Panc1 (cell line): Measurements from ENCODE around the gene SUN1. TPM values are rescaled to one million over a fixed set of nuclear protein-coding genes. Genes with fewer than 3 reads are reported as not detected.
A peak's percentile ranks its signal among the peaks of the same experiment; 100 is the strongest.

Source experiments
- ATAC-seq: fragments of 200-7000 bp; cut with Tn5 transposase; 2 replicates; pipeline ENCODE4 v1.9.1; 2020; ENCODE audit warnings: mild to moderate bottlenecking, moderate library complexity
- BruUV-seq: library from RNA; stranded (reverse); fragments of 400-500 nt; replicated peaks from 2 replicates; lab custom pipeline; 2021; lab: Mats Ljungman, UMichigan
- CTCF ChIA-PET: fragments of 300-600 bp; sonication (Branson Sonifier 250); formaldehyde crosslinking; loops from one replicate; lab custom pipeline; 2022; ENCODE audit warnings: antibody characterized with exemption; lab: Charles Lee
- POLR2A ChIA-PET: fragments of 300-600 bp; sonication (Branson Sonifier 250); formaldehyde crosslinking; loops from one replicate; lab custom pipeline; 2022; ENCODE audit warnings: antibody characterized with exemption; lab: Charles Lee
- DNase-seq: peaks from one replicate; pipeline ENCODE4 v3.0.0-alpha.2; 2010; ENCODE audit warnings: low read depth, low spot score
- H3K27ac ChIP-seq: 2 replicates; pipeline ENCODE4 v1.5.1; 2011; ENCODE audit warnings: mild to moderate bottlenecking, low read length, inconsistent platforms
- H3K27me3 ChIP-seq: fragments of 200-500 bp; sonication (Bioruptor generic); 2 replicates; pipeline ENCODE4 v1.6.0; 2014; ENCODE audit warnings: low read length, inconsistent platforms; ENCODE audit not compliant: control insufficient read depth, insufficient read depth
- H3K36me3 ChIP-seq: fragments of 200-500 bp; sonication (Bioruptor generic); 2 replicates; pipeline ENCODE4 v1.5.1; 2014; ENCODE audit warnings: inconsistent platforms, mild to moderate bottlenecking, low read length, moderate library complexity; ENCODE audit not compliant: control insufficient read depth, insufficient read depth
- H3K4me1 ChIP-seq: 2 replicates; pipeline ENCODE4 v1.5.1; 2011; ENCODE audit warnings: inconsistent platforms, mild to moderate bottlenecking, low read length, moderate library complexity; ENCODE audit not compliant: control insufficient read depth, insufficient read depth
- H3K4me3 ChIP-seq, 2 experiments: 2 replicates each; pipeline ENCODE4 v1.5.1; 2011 to 2012; ENCODE audit warnings: low read depth in 2 of 2, low read length in 2 of 2, mild to moderate bottlenecking in 2 of 2, inconsistent platforms in 1 of 2, moderate library complexity in 1 of 2
- H3K9me3 ChIP-seq: fragments of 200-500 bp; sonication (Bioruptor generic); 2 replicates; pipeline ENCODE4 v1.5.1; 2014; ENCODE audit warnings: low read depth, mild to moderate bottlenecking, inconsistent platforms, low read length, moderate library complexity; ENCODE audit not compliant: control insufficient read depth, insufficient read depth
- POLR2AphosphoS5 ChIP-seq: IDR thresholded peaks from 2 replicates; pipeline ENCODE4 v1.6.1; 2012; ENCODE audit warnings: mild to moderate bottlenecking, low read depth, low read length, moderate library complexity
- SIN3A ChIP-seq: IDR thresholded peaks from 2 replicates; pipeline ENCODE4 v1.6.1; 2012; ENCODE audit warnings: low read depth, mild to moderate bottlenecking, low read length, moderate library complexity, borderline replicate concordance; ENCODE audit not compliant: insufficient read depth
- TCF7L2 ChIP-seq: IDR thresholded peaks from 2 replicates; pipeline ENCODE4 v1.6.1; 2011; ENCODE audit warnings: mild to moderate bottlenecking, low read depth, low read length, inconsistent platforms
- in situ Hi-C: cut with HindIII; loops from 2 replicates; pipeline ENCODE4 v1.10.0; 2016; ENCODE audit warnings: low sequenced_read_pairs, low pct_unique_long_range_greater_than_20kb
- intact Hi-C: fragments of 100-400 bp; cut with micrococcal nuclease; formaldehyde crosslinking; loops from one replicate; pipeline ENCODE4 v1.10.0; 2022; ENCODE audit not compliant: unreplicated experiment
- total RNA-seq: library from RNA; stranded (reverse); gene quantifications from one replicate; pipeline ENCODE4 v1.2.1, GENCODE V29; 2021; ENCODE audit not compliant: unreplicated experiment
- TF ChIP-seq, protein P1 (sequence below): fragments of 450-650 bp; IDR thresholded peaks from 2 replicates; pipeline ENCODE4 v1.5.1; 2017; ENCODE audit warnings: mild to moderate bottlenecking
- TF ChIP-seq, protein P2 (sequence below), 2 experiments: IDR thresholded peaks; 2 replicates each; pipeline ENCODE4 v1.6.1; 2011 to 2012; ENCODE audit warnings: low read depth in 2 of 2, control low read depth in 1 of 2, low read length in 1 of 2, mild to moderate bottlenecking in 1 of 2, moderate library complexity in 1 of 2; ENCODE audit not compliant: insufficient read depth in 1 of 2

Gene SUN1
- total RNA-seq, 1 experiment from 2014 or later = 244 TPM

DNA sequence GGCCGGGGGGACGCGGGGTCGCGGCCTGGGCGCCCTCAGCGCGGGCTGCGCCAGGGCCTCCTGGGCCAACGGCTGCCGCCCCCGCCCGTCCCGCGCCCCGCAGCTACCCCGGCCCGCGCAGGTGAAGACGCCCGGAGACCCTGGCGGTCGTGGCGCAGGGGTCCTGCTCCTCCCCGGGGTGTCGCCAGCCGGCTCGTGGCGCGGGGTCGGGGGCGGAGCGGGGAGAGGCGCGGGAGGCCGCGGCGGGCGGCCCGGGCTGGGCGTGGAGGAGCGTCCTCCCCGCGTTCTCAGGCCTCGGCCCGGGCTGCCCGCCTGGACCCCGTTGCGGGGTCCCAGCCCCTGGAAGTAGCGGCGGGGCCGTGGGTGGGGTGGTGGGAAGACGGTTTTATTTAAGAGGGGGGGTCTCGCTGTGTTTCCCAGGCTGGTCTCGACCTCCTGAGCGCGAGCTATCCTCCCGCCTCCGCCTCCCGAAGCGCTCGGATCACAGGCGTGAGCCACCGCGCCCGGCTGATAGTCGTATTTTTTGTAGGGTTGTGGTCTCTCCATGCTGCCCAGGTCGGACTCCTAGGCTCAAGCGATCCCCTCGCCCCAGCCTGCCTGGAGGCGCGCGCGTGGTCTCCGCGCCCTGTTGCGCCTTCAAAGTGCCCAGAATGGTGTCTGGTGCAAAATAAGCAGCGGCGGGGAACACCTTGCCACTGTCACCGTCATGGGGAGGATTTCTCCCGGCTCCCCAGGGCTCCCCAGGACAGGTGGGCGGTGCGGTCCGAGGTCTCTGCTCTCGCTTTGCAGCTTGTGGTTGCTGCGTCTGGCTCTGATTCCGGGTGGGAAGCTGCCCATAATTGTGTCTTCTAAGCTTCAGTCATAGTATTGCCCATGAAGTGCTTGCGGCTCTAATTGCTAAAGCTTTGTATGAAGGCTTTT is 15.3 kb upstream of the SUN1 start:
- Histone ChIP-seq H3K27ac (peak overlapping the region; percentile 77), H3K4me3 (peak overlapping the region; percentile 80 to 90), H3K4me1 (peaks cover 26% of the 10 kb centered on the region), H3K27me3 (no peaks in the 10 kb centered on the region), H3K36me3 (no peaks in the 10 kb centered on the region), H3K9me3 (no peaks in the 10 kb centered on the region)
- POLR2A ChIA-PET = no interaction called here
- no peak for TF ChIP-seq POLR2AphosphoS5
- no peak for TF ChIP-seq TCF7L2
- TF ChIP-seq, protein P1, sequence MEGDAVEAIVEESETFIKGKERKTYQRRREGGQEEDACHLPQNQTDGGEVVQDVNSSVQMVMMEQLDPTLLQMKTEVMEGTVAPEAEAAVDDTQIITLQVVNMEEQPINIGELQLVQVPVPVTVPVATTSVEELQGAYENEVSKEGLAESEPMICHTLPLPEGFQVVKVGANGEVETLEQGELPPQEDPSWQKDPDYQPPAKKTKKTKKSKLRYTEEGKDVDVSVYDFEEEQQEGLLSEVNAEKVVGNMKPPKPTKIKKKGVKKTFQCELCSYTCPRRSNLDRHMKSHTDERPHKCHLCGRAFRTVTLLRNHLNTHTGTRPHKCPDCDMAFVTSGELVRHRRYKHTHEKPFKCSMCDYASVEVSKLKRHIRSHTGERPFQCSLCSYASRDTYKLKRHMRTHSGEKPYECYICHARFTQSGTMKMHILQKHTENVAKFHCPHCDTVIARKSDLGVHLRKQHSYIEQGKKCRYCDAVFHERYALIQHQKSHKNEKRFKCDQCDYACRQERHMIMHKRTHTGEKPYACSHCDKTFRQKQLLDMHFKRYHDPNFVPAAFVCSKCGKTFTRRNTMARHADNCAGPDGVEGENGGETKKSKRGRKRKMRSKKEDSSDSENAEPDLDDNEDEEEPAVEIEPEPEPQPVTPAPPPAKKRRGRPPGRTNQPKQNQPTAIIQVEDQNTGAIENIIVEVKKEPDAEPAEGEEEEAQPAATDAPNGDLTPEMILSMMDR = no peak
- TF ChIP-seq, protein P2, sequence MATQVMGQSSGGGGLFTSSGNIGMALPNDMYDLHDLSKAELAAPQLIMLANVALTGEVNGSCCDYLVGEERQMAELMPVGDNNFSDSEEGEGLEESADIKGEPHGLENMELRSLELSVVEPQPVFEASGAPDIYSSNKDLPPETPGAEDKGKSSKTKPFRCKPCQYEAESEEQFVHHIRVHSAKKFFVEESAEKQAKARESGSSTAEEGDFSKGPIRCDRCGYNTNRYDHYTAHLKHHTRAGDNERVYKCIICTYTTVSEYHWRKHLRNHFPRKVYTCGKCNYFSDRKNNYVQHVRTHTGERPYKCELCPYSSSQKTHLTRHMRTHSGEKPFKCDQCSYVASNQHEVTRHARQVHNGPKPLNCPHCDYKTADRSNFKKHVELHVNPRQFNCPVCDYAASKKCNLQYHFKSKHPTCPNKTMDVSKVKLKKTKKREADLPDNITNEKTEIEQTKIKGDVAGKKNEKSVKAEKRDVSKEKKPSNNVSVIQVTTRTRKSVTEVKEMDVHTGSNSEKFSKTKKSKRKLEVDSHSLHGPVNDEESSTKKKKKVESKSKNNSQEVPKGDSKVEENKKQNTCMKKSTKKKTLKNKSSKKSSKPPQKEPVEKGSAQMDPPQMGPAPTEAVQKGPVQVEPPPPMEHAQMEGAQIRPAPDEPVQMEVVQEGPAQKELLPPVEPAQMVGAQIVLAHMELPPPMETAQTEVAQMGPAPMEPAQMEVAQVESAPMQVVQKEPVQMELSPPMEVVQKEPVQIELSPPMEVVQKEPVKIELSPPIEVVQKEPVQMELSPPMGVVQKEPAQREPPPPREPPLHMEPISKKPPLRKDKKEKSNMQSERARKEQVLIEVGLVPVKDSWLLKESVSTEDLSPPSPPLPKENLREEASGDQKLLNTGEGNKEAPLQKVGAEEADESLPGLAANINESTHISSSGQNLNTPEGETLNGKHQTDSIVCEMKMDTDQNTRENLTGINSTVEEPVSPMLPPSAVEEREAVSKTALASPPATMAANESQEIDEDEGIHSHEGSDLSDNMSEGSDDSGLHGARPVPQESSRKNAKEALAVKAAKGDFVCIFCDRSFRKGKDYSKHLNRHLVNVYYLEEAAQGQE (IDR thresholded peaks at IDR 0.05; ENCODE audit: insufficient read depth in 1 of 2, low read depth in 2 of 2, low read length in 1 of 2) = no peak
- TF ChIP-seq SIN3A = no peak
- ATAC-seq (peak; percentile 17), DNase-seq (no peak)
- in situ Hi-C loops (no loop called here), intact Hi-C loops (no loop called here)
- BruUV-seq = no TSS peak
- CTCF ChIA-PET = interaction anchor here (0.5 to 0.7 kb wide), 2 partner anchors 19 to 367 kb away, joined by 3 to 5 read pairs; no protein-coding TSS in a partner anchor

GRCh38 chr7:818031-818699 is 14.1 kb upstream of the SUN1 start:
- in situ Hi-C loops = no loop called here
- Histone ChIP-seq H3K4me3 (peak overlapping the region; percentile 80 to 90; a peak in 2 of 4 replicates), H3K9me3 (no peaks in the 10 kb centered on the region), H3K4me1 (peaks cover 23% of the 10 kb centered on the region), H3K27ac (no peak overlapping the region), H3K36me3 (no peaks in the 10 kb centered on the region), H3K27me3 (no peaks in the 10 kb centered on the region)
- DNase-seq (no peak), ATAC-seq (no peak)
- intact Hi-C loops = no loop called here
- ChIA-PET CTCF (interaction anchor here (0.5 to 1.1 kb wide), 2 partner anchors 21 to 366 kb away, joined by 4 to 5 read pairs; no protein-coding TSS in a partner anchor), POLR2A (interaction anchor here (0.6 kb wide), 1 partner anchor 180 kb away, joined by 10 read pairs; no protein-coding TSS in a partner anchor)
- TSS peak; percentile 71 for BruUV-seq
- TF ChIP-seq POLR2AphosphoS5 (no peak), TCF7L2 (no peak), SIN3A (no peak)
- TF ChIP-seq, protein P2 (IDR thresholded peaks at IDR 0.05; ENCODE audit: insufficient read depth in 1 of 2, low read depth in 2 of 2, low read length in 1 of 2) = no peak
- TF ChIP-seq, protein P1 = no peak
